Endodermal cell (in vitro differentiated cells): Measurements from ENCODE around the gene CRYGD. TPM values are rescaled to one million over a fixed set of nuclear protein-coding genes. Genes with fewer than 3 reads are reported as not detected.

ENCODE experiments used
- DNase-seq: peaks from one replicate; pipeline ENCODE4 v3.0.0-alpha.2; 2017
- H3K27ac ChIP-seq: 2 replicates; pipeline ENCODE4 v1.5.1; 2013; ENCODE audit warnings: mild to moderate bottlenecking, low read depth, low read length, moderate library complexity
- H3K27me3 ChIP-seq: 2 replicates; pipeline ENCODE4 v1.6.1; 2013; ENCODE audit warnings: mild to moderate bottlenecking, low read length, moderate library complexity; ENCODE audit not compliant: insufficient read depth, control insufficient read depth, poor library complexity, severe bottlenecking
- H3K36me3 ChIP-seq: 2 replicates; pipeline ENCODE4 v1.7.0; 2013; ENCODE audit warnings: mild to moderate bottlenecking, low read length, moderate library complexity; ENCODE audit not compliant: control insufficient read depth, insufficient read depth
- H3K4me1 ChIP-seq: one replicate; pipeline ENCODE4 v1.7.0; 2013; ENCODE audit warnings: low read length; ENCODE audit not compliant: control insufficient read depth, insufficient read depth
- H3K4me3 ChIP-seq: 2 replicates; pipeline ENCODE4 v1.5.1; 2013; ENCODE audit warnings: mild to moderate bottlenecking, low read length, moderate library complexity
- H3K9ac ChIP-seq: 2 replicates; pipeline ENCODE4 v1.6.1; 2013; ENCODE audit warnings: mild to moderate bottlenecking, low read length, moderate library complexity; ENCODE audit not compliant: poor library complexity, severe bottlenecking; ENCODE audit errors: extremely low read depth
- H3K9me3 ChIP-seq: 2 replicates; pipeline ENCODE4 v1.6.1; 2013; ENCODE audit warnings: mild to moderate bottlenecking, low read length, moderate library complexity; ENCODE audit not compliant: control insufficient read depth
- H3K27ac Mint-ChIP-seq: 2 replicates; pipeline ENCODE4 v1.8.0; 2020; ENCODE audit warnings: mixed read lengths
- H3K27me3 Mint-ChIP-seq: 2 replicates; pipeline ENCODE4 v1.8.0; 2021; ENCODE audit warnings: mild to moderate bottlenecking, mixed read lengths; ENCODE audit not compliant: insufficient read depth
- H3K36me3 Mint-ChIP-seq: 2 replicates; pipeline ENCODE4 v1.8.0; 2020; ENCODE audit warnings: low read depth, mixed read lengths
- H3K4me1 Mint-ChIP-seq: 2 replicates; pipeline ENCODE4 v1.8.0; 2020; ENCODE audit warnings: mixed read lengths
- H3K4me3 Mint-ChIP-seq: 2 replicates; pipeline ENCODE4 v1.8.0; 2020; ENCODE audit warnings: mild to moderate bottlenecking, moderate library complexity, mixed read lengths
- H3K9me3 Mint-ChIP-seq: 2 replicates; pipeline ENCODE4 v1.8.0; 2020; ENCODE audit warnings: mild to moderate bottlenecking, mixed read lengths
- WGBS, 2 experiments: methylation state at CpG; one replicate each; pipeline versions ENCODE4 v1.1.5 to v1.1.7; 2013; ENCODE audit warnings: missing lambda C conversion rate in 2 of 2, mixed read lengths in 1 of 2; ENCODE audit not compliant: insufficient coverage in 1 of 2, insufficient read length in 1 of 2; 5-methylcytosine and 5-hydroxymethylcytosine counted together
- total RNA-seq, 2 donors: library from RNA; stranded (reverse); fragmentation: NEBNext Ultra II Directional in 1 of 2; extraction: Animal tissue kit (Norgen Biotek cat#: 25700) in 1 of 2; gene quantifications; 2 replicates in 1 of 2; 3 replicates in 1 of 2; pipeline ENCODE4 v1.2.1, GENCODE V29; 2021
- TF ChIP-seq, protein P1 (sequence below): fragments of 200-600 bp; sonication (generic); conservative IDR thresholded peaks from 2 replicates; pipeline ENCODE4 v1.5.0; 2021; ENCODE audit warnings: antibody characterized with exemption, mild to moderate bottlenecking

The CRYGD gene
- total RNA-seq, 2 donors from 2014 or later = 2.2 TPM; not detected in 1

DNA sequence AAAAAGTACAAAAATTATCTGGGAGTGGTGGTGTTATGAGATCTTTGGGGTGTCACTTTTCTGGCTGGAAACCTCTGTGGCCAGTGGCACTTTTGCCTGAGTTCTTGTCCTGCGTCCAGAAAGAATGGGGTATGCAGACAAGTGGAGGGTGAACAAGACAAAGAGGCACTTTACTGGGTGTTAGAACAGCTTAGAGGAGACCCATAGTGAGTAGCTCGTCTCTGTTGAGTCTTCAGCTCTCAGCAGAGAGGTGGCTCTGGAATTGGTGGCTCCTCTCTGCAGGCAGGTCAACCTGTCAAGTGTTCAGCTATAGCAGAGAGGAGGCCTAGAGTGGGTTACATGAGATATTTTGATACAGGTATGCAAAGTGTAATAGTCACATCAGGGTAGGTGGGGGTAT lies 26.1 kb downstream of the CRYGD start:
- 82 to 88% methylated on average over 1 to 2 of the region's 2 CpGs for WGBS, 2 experiments
- H3K9me3 Mint-ChIP-seq = no peaks in the 10 kb centered on the region
- no peaks in the 10 kb centered on the region for H3K27me3 Mint-ChIP-seq
- TF ChIP-seq, protein P1, sequence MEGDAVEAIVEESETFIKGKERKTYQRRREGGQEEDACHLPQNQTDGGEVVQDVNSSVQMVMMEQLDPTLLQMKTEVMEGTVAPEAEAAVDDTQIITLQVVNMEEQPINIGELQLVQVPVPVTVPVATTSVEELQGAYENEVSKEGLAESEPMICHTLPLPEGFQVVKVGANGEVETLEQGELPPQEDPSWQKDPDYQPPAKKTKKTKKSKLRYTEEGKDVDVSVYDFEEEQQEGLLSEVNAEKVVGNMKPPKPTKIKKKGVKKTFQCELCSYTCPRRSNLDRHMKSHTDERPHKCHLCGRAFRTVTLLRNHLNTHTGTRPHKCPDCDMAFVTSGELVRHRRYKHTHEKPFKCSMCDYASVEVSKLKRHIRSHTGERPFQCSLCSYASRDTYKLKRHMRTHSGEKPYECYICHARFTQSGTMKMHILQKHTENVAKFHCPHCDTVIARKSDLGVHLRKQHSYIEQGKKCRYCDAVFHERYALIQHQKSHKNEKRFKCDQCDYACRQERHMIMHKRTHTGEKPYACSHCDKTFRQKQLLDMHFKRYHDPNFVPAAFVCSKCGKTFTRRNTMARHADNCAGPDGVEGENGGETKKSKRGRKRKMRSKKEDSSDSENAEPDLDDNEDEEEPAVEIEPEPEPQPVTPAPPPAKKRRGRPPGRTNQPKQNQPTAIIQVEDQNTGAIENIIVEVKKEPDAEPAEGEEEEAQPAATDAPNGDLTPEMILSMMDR = no peak
- Histone ChIP-seq H3K4me3 (no peak overlapping the region), H3K4me1 (no peaks in the 10 kb centered on the region), H3K9me3 (no peaks in the 10 kb centered on the region), H3K9ac (no peak overlapping the region), H3K27me3 (no peaks in the 10 kb centered on the region), H3K27ac (no peak overlapping the region), H3K36me3 (no peaks in the 10 kb centered on the region)
- no peaks in the 10 kb centered on the region for H3K36me3 Mint-ChIP-seq
- no peak overlapping the region for H3K4me3 Mint-ChIP-seq
- peaks cover 3% of the 10 kb centered on the region for H3K4me1 Mint-ChIP-seq
- DNase-seq = no peak
- H3K27ac Mint-ChIP-seq = no peak overlapping the region

DNA sequence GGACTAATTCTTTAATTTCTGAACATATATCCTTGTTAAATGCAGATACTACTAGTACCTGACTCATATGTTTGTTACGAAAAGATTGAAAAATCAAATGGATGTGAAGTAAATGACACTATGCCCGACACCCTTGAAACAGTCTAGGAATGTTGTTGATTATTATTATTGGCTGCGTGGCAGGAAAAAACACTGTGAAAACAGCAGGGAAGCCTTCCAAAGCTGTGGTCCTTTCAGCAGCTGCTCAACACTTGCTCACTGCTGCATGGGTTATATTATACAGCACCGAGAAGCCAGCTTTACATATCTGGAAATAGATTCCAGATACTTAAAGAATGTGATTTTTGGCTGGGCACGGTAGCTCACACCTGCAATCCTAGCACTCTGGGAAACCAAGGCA lies 26.5 kb downstream of the CRYGD start:
- Mint-ChIP-seq H3K27ac (no peak overlapping the region), H3K27me3 (no peaks in the 10 kb centered on the region)
- no peaks in the 10 kb centered on the region for H3K27me3 ChIP-seq

DNA sequence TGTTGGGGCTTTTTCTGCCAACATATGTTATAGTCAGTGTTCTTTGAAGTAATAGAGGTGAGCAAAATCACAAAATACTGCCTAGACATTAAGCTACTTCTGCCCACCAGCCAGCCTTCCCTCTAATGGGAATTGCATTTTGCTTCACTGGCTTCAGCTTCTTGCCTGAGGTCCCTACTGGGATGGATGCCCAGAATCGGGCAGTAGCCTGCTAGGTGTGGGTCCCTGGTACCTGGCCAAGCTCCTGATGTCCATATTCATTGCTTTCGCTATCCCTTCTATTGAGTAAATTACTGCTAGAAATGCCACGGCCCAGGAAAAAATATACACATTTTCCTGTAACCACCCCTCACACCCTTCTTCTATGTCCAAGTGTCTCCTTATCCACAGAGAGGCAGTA lies 27.0 kb downstream of the CRYGD start:
- no peak overlapping the region for H3K9ac ChIP-seq
- no peak overlapping the region for H3K4me3 ChIP-seq
- no peaks in the 10 kb centered on the region for H3K36me3 ChIP-seq
- no peaks in the 10 kb centered on the region for H3K9me3 ChIP-seq
- peaks cover 3% of the 10 kb centered on the region for H3K4me1 Mint-ChIP-seq
- TF ChIP-seq, protein P1 = no peak
- H3K27me3 Mint-ChIP-seq = no peaks in the 10 kb centered on the region
- no peak overlapping the region for H3K27ac Mint-ChIP-seq
- H3K9me3 Mint-ChIP-seq = no peaks in the 10 kb centered on the region
- H3K36me3 Mint-ChIP-seq = no peaks in the 10 kb centered on the region
- WGBS, 2 experiments = 90 to 96% methylated on average over 2 to 3 of the region's 3 CpGs
- no peaks in the 10 kb centered on the region for H3K27me3 ChIP-seq
- no peak for DNase-seq
- no peak overlapping the region for H3K27ac ChIP-seq
- no peaks in the 10 kb centered on the region for H3K4me1 ChIP-seq
- H3K4me3 Mint-ChIP-seq = no peak overlapping the region

More for the DNA sequence above, 26.5 kb downstream of the CRYGD start:
- H3K4me1 ChIP-seq = no peaks in the 10 kb centered on the region
- no peak overlapping the region for H3K4me3 Mint-ChIP-seq
- H3K36me3 Mint-ChIP-seq = no peaks in the 10 kb centered on the region
- no peaks in the 10 kb centered on the region for H3K36me3 ChIP-seq
- DNase-seq = no peak
- no peak overlapping the region for H3K27ac ChIP-seq
- peaks cover 3% of the 10 kb centered on the region for H3K4me1 Mint-ChIP-seq
- H3K9ac ChIP-seq = no peak overlapping the region
- H3K9me3 Mint-ChIP-seq = no peaks in the 10 kb centered on the region
- no peaks in the 10 kb centered on the region for H3K9me3 ChIP-seq
- TF ChIP-seq, protein P1 = no peak
- 92% methylated on average over 5 of the region's 5 CpGs for WGBS, 2 experiments
- H3K4me3 ChIP-seq = no peak overlapping the region
